Fibroblast of skin of right quadriceps (primary cell): Measurements from ENCODE around the gene BBS9.
"Not testable (repeated sequence)": the region's sequence is repeated elsewhere in the genome, so short reads cannot be mapped to it uniquely, and the experiment has no call there.

Experiments used
- DNase-seq: peaks from one replicate; pipeline ENCODE4 v3.0.0-alpha.2; 2013

BBS9 gene

DNA sequence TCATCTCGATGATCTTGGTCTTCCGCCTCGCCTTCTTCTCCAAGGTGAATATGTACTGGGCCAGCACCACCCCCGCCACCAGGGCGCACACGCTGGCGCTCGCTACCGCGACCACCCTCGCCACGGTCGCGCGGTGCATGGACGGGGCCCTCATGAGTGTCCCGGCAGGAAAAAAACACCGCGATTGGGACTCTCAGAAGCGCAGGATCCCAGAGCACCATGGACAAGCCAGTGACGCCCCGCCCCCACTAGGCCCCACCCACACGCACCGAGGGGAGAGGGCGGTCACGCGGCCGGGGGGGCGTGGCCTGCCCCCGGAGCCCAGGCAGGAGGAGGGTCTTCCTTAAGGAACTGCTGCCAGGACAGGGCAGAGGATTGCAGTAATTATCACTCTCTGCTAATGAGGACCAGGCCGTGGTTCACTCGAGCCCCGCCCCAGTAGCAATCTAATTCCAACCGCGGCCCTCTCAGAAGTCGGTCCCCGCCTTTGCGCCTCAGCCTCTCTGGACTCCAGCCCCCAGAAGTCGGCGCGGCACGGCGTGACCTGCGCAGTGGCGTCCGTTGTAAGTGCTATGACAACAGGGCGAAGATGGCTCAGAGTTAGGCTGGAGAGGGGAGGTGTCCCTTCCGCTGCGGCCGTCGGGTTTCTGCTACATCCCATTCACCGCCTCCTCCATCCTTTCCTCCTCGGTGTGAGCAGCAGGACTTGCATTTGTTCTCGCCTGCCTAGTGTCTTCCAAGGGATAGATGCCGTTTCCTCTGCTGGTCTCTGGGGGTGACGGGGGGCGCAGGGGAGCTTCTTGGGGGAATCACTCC, at the start of gene BBS9:
BBS9 (plus strand) TSS at position 575 of the 816 bp plus-strand sequence. CDS start 16,689 bp downstream, outside the sequence.
- peak; percentile 94 for DNase-seq

DNA sequence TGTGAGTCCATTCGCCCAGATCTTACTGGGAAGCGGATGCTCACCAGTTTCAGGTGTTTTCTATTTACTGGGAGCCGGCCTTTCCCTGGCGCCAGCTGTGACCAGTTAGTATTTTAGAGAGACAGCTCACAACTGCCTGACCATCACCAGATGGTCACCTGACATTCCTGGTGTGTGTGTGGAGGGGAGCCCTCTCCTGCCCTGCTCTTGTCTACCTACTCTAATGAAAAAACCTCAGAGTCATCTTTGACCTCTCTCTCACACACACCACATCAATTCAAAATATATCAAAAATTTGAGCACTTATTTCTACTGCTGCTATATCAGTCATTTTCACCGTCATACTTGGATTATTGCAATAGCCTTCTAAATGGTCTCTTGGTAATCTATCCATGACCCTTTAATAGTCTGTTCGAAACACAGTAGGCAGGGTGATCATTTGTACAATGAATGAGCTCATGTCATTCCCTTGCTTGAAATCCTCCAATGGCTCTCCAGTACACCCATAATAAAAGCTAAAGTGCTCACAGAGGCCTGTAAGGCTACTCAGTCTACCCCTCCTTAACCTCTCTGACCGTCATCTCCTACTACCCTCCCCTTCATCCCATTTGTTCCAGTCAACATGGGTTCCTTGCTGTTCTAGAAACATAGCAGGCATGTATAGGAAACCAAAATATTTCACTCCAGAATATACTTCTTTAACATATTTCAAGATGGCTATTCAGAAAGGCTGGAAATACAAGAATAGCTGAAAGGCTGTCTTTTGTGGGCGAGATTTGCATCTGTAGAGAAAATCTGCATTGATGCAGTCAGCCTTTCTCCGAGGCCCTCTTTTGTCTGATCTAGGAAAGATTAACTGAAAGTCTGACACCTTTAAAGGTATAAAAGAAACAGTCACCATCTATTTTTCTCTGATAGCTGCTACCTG, 49.3 kb upstream of the BBS9 start:
- no peak for DNase-seq

GRCh38 chr7:33087356-33087755, 42.0 kb upstream of the BBS9 start:
- DNase-seq: no peak

GRCh38 chr7:33087858-33088257, 41.5 kb upstream of the BBS9 start:
- no peak for DNase-seq

DNA sequence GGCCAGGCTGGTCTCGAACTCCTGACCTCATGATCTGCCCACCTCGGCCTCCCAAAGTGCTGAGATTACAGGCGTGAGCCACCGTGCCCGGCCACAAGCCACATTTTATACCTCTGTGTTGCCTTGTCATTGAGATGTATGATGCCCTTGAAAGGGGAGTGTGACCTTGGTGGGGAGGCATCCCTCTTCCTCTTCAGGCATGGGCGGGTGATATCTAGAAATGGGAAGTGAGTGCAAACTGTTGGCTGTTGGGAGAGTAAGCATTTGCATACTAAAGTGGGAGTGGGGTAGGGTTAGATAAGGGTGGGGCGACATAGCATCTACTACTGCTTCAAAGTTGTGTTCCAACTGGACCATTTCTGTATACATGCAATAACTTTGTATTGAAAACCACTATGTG, 40.2 kb upstream of the BBS9 start:
- DNase-seq: no peak

DNA sequence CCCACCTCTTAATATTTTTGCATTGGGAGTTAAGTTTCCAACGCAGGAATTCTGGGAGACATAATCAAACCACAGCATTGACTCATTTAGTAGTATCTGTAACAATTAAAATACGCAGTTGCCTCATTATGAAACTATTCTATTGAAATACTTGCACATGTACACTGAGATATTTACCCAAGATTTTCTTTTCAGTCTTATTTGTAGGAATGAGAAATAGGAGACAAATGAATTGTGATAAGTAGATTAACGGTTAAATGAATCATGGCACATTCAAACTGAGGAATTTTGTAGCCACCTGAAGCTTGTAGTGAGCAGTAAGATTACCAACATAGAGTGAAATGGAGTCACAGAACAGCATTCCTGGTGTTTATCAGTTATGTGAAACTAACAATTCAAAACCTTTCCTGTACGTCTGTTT, 38.2 kb upstream of the BBS9 start:
- peak; percentile 57 for DNase-seq

- DNase-seq: no peak
These were observed 37.6 kb upstream of the BBS9 start for GRCh38 chr7:33091641-33092191.

DNA sequence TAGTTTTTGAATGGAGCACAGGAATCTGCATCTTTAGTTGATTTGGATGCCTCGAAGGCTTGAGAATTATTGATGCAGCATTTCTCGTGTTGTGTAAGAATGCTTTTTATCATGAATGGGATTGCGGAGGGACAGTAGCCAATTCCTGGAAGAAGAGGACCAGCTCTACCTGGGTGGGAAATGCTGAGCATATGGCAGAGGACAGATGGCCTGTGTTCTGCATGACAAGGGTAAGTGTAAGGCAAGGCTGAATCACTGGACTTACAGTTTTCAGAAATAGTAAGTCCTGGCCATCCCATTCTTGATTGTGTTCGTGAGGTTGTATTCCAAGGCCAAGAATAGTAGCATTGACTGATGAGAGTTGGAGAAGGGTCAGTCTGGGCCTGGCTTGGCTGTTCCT, 36.1 kb upstream of the BBS9 start:
- no peak for DNase-seq

GRCh38 chr7:33094745-33095275, 34.6 kb upstream of the BBS9 start:
- DNase-seq: not testable (repeated sequence)

GRCh38 chr7:33099154-33099940, 30.0 kb upstream of the BBS9 start:
- DNase-seq: no peak

GRCh38 chr7:33100770-33101169, 28.6 kb upstream of the BBS9 start:
- no peak for DNase-seq

GRCh38 chr7:33101906-33102305, 27.5 kb upstream of the BBS9 start:
- DNase-seq: no peak

DNA sequence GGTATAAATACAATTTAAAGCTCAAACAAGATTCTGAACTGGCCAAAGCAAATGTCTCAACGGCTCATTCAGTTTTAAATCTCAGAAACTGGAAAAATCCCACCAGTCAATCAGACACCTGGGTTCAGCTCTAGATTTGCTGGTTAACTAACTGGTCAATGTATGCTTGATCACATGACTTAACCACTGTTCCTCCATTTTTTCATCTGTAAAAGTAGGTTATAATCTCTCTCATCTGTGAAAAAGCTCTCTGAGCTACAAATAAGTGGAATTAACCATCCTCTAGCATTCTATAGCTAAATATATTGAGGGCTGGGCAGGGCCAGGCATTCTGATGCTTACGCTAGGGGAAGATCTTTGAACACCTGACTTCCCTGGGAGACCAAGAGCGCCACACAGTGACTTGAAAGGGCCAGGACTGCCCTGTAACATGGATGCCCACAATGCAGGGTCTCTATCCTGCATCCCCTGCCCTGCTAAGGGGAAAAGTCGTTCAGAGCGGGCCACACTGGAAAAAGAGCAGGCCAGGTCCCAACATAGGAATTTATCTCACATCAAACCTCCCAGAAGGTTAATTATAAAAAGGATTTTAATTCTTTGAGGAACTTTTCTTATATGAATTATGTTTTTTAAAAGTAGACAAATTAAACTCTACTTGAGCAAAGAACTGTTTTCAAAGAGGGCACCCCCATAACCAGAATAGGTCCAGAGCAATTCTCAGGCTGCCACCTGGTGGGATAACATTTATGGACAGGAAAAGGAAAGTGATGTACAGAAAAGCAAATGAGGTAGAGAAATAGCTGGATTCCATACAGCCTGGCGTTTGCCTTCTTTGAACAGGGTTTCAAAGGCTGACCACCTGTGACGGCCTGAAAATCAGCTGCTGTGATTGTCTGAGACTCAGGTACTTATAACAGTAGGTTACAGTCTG, 22.0 kb upstream of the BBS9 start:
- DNase-seq: peak; percentile 65

DNA sequence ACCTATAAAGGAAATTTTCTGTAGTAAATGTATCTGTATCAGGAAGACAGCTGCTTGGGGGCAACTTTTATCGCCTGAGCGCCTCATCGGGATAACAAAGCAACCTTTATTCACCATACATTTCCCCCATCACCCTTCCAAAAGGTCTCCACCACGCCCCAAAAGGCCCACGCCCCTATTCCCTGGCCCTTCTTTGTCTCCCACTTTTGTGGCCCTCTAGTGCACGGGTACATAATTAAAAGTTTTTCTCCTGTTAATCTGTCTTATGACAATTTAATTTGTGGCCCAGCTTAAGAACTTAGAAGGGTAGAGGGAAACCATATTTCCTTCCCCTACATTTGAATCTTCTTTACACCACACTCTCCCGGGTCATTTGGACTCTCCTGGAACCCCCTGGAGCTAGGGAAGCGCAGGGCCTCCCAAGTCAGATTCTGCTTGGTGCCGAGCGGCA, 20.8 kb upstream of the BBS9 start:
- peak; percentile 14 for DNase-seq

GRCh38 chr7:33109005-33109757, 20.2 kb upstream of the BBS9 start, which contains the start of gene RP9:
Gene RP9 (minus strand): TSS chr7:33109404. CDS start chr7:33109372, 32 bp downstream.
- DNase-seq: peak; percentile 71

DNA sequence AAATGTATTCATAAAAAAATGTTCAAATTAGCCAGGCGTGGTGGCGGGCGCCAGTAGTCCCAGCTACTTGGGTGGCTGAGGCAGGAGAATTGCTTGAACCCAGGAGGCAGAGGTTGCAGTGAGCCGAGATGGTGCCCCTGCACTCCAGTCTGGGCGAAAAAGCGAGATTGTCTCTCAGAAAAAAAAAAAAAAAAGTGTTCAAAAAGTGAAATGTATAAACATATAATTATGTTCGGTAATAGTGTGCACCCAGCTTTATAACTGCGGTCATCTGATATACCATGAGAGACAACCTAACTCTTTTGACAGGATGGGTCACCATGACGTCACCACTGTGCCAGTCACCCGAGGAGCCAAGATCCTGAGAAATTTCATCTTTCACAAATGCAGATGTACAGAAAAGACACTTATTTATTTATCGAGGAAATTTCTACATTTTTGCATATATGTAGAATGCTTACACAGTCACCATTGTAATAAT, 19.6 kb upstream of the BBS9 start:
- DNase-seq: peak; percentile 6

GRCh38 chr7:33111614-33112013, 17.8 kb upstream of the BBS9 start:
- DNase-seq: no peak

GRCh38 chr7:33114976-33115375, 14.4 kb upstream of the BBS9 start:
- DNase-seq: no peak

GRCh38 chr7:33118383-33118782, 11.0 kb upstream of the BBS9 start:
- no peak for DNase-seq

GRCh38 chr7:33127085-33127484, 2.3 kb upstream of the BBS9 start:
- no peak for DNase-seq
